GM23338 (cell line): ENCODE data around the gene PAQR6.

Experiments
- CTCF ChIP-seq, 2 experiments: fragments of 200-600 bp in 1 of 2; sonication (generic) in 1 of 2; conservative IDR thresholded peaks; 2 replicates each; pipeline versions ENCODE4 v1.5.1 to v1.6.1; 2016 to 2017; ENCODE audit warnings: antibody characterized with exemption in 2 of 2, low read depth in 2 of 2, mild to moderate bottlenecking in 2 of 2, moderate library complexity in 1 of 2
- EZH2 ChIP-seq: fragments of 200-600 bp; sonication (generic); IDR thresholded peaks from one replicate; pipeline ENCODE4 v1.8.0; 2017; ENCODE audit warnings: antibody characterized with exemption, mild to moderate bottlenecking, low read depth; ENCODE audit not compliant: unreplicated experiment
- JUNB ChIP-seq: IDR thresholded peaks from one replicate; pipeline ENCODE4 v1.6.1; 2016; ENCODE audit warnings: antibody characterized with exemption; ENCODE audit not compliant: unreplicated experiment
- POLR2AphosphoS5 ChIP-seq: IDR thresholded peaks from 2 replicates; pipeline ENCODE4 v1.6.1; 2016; ENCODE audit warnings: antibody characterized with exemption, low read depth
- ZNF114 ChIP-seq: fragments of 250-450 bp; sonication (Bioruptor Pico); IDR thresholded peaks from 2 replicates; pipeline ENCODE4 v1.5.0; 2020; ENCODE audit warnings: mild to moderate bottlenecking, moderate library complexity

GRCh38 chr1:156246241-156246780, 1.5 kb downstream of the PAQR6 start:
- TF ChIP-seq POLR2AphosphoS5, result no peak
- TF ChIP-seq CTCF (conservative IDR thresholded peaks at IDR 0.05; ENCODE audit: low read depth in 2 of 2), result no peak
- TF ChIP-seq EZH2, result no peak
- TF ChIP-seq ZNF114 (CRISPR knock-in tag), result no peak
- TF ChIP-seq JUNB, result no peak
